SK-N-SH treated with all-trans-retinoic acid at 6 μM for 48 hours (cell line): ENCODE data around the gene ZNF143.

Experiments used
- BACH2 ChIP-seq: fragments of 250-450 bp; sonication (Bioruptor Pico); IDR thresholded peaks from 2 replicates; pipeline ENCODE4 v1.9.0; 2021; ENCODE audit warnings: mild to moderate bottlenecking, borderline replicate concordance
- CSDC2 ChIP-seq: fragments of 250-450 bp; sonication (Bioruptor Pico); IDR thresholded peaks from 2 replicates; pipeline ENCODE4 v1.5.0; 2020; ENCODE audit warnings: mild to moderate bottlenecking, moderate library complexity
- CSRNP3 ChIP-seq: fragments of 250-450 bp; sonication (Bioruptor Pico); IDR thresholded peaks from 2 replicates; pipeline ENCODE4 v1.5.1; 2021; ENCODE audit warnings: mild to moderate bottlenecking, moderate library complexity
- RARB ChIP-seq: fragments of 250-450 bp; sonication (Bioruptor Pico); IDR thresholded peaks from 2 replicates; pipeline ENCODE4 v1.8.0; 2021; ENCODE audit warnings: mild to moderate bottlenecking, moderate library complexity
- TOX ChIP-seq: fragments of 250-450 bp; sonication (Bioruptor Pico); IDR thresholded peaks from 2 replicates; pipeline ENCODE4 v1.8.0; 2021; ENCODE audit warnings: mild to moderate bottlenecking, moderate library complexity, borderline replicate concordance
- ZC3H10 ChIP-seq: fragments of 250-450 bp; sonication (Bioruptor Pico); IDR thresholded peaks from 2 replicates; pipeline ENCODE4 v1.5.1; 2021; ENCODE audit warnings: mild to moderate bottlenecking, moderate library complexity
- ZFP3 ChIP-seq: fragments of 250-450 bp; sonication (Bioruptor Pico); IDR thresholded peaks from 2 replicates; pipeline ENCODE4 v1.5.0; 2020; ENCODE audit warnings: mild to moderate bottlenecking, moderate library complexity
- ZFP30 ChIP-seq: fragments of 450-650 bp; formaldehyde crosslinking; IDR thresholded peaks from 2 replicates; pipeline ENCODE4 v1.5.0; 2022; ENCODE audit warnings: mild to moderate bottlenecking, moderate library complexity
- ZNF565 ChIP-seq: fragments of 450-650 bp; formaldehyde crosslinking; conservative IDR thresholded peaks from 2 replicates; pipeline ENCODE4 v1.5.0; 2020; ENCODE audit warnings: low read depth, mild to moderate bottlenecking, moderate library complexity
- ZNF70 ChIP-seq: fragments of 450-650 bp; formaldehyde crosslinking; IDR thresholded peaks from 2 replicates; pipeline ENCODE4 v1.5.0; 2020; ENCODE audit warnings: mild to moderate bottlenecking, moderate library complexity
- ZNF8 ChIP-seq: fragments of 450-650 bp; formaldehyde crosslinking; IDR thresholded peaks from 2 replicates; pipeline ENCODE4 v1.5.0; 2020; ENCODE audit warnings: mild to moderate bottlenecking, moderate library complexity
- TF ChIP-seq, protein P1 (sequence below): fragments of 250-450 bp; sonication (Bioruptor Pico); IDR thresholded peaks from 2 replicates; pipeline ENCODE4 v1.5.1; 2020; ENCODE audit warnings: low read depth, mild to moderate bottlenecking, moderate library complexity
- TF ChIP-seq, protein P2 (sequence below): fragments of 250-450 bp; sonication (Bioruptor Pico); IDR thresholded peaks from 2 replicates; pipeline ENCODE4 v1.8.0; 2020; ENCODE audit warnings: mild to moderate bottlenecking, moderate library complexity, borderline replicate concordance

DNA sequence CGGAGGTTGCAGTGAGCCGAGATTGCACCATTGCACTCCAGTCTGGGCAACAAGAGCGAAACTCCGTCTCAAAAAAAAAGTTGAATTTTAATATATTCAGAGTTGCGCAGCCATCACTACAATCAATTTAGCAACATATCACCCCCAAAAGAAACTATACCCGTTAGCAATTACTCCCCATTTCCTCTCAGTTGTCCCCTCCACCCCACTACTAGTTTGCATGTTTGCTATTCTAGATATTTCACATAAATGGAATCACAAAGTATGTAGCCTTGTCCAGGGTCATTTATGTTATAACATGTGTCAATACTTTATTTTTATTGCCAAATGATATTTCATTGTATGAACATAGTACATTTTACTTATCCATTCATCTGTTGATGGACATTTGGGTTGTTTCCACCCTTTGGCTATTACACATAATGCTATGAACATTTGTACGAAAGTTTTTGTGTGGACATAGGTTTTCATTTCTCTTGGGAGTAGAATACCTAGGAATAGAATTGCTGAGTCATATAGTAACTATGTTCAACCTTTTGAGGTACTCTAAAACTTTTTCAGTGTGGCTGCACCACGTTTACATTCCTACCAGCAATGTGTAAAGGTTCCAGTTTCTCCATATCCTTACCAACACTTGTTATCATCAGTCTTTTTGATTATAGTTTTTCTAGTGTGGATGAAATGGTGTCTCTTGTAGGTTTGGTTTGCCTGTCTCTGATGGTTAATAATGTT lies 2.2 kb downstream of the ZNF143 start:
- TF ChIP-seq BACH2 (no peak), ZNF70 (CRISPR knock-in tag) (no peak), ZFP30 (CRISPR knock-in tag) (no peak), CSDC2 (CRISPR knock-in tag) (no peak), ZNF8 (CRISPR knock-in tag) (no peak), RARB (CRISPR knock-in tag) (no peak), TOX (CRISPR knock-in tag) (no peak), ZFP3 (CRISPR knock-in tag) (no peak), ZNF565 (CRISPR knock-in tag) (no peak), ZC3H10 (no peak), CSRNP3 (CRISPR knock-in tag) (no peak)
- TF ChIP-seq, protein P1, sequence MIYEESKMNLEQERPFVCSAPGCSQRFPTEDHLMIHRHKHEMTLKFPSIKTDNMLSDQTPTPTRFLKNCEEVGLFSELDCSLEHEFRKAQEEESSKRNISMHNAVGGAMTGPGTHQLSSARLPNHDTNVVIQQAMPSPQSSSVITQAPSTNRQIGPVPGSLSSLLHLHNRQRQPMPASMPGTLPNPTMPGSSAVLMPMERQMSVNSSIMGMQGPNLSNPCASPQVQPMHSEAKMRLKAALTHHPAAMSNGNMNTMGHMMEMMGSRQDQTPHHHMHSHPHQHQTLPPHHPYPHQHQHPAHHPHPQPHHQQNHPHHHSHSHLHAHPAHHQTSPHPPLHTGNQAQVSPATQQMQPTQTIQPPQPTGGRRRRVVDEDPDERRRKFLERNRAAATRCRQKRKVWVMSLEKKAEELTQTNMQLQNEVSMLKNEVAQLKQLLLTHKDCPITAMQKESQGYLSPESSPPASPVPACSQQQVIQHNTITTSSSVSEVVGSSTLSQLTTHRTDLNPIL (CRISPR knock-in tag) = no peak
- TF ChIP-seq, protein P2, sequence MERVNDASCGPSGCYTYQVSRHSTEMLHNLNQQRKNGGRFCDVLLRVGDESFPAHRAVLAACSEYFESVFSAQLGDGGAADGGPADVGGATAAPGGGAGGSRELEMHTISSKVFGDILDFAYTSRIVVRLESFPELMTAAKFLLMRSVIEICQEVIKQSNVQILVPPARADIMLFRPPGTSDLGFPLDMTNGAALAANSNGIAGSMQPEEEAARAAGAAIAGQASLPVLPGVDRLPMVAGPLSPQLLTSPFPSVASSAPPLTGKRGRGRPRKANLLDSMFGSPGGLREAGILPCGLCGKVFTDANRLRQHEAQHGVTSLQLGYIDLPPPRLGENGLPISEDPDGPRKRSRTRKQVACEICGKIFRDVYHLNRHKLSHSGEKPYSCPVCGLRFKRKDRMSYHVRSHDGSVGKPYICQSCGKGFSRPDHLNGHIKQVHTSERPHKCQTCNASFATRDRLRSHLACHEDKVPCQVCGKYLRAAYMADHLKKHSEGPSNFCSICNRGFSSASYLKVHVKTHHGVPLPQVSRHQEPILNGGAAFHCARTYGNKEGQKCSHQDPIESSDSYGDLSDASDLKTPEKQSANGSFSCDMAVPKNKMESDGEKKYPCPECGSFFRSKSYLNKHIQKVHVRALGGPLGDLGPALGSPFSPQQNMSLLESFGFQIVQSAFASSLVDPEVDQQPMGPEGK (CRISPR knock-in tag) = no peak
